H1 (cell line): ENCODE measurements around the gene UNC119. TPM values are rescaled to one million over a fixed set of nuclear protein-coding genes. Genes with fewer than 3 reads are reported as not detected.

Experiments
- CTCF ChIA-PET: fragments of 300-600 bp; sonication (Branson Sonifier 250); formaldehyde crosslinking; loops from one replicate; lab custom pipeline; 2021; ENCODE audit not compliant: partially characterized antibody; lab: Charles Lee
- POLR2A ChIA-PET: fragments of 300-600 bp; sonication (Branson Sonifier 250); formaldehyde crosslinking; loops from one replicate; lab custom pipeline; 2021; ENCODE audit warnings: inconsistent platforms; ENCODE audit not compliant: partially characterized antibody; lab: Charles Lee
- DNase-seq, 2 experiments: peaks; one replicate each; pipeline versions ENCODE4 v3.0.0 to v3.0.0-alpha.2; 2010 to 2022; ENCODE audit warnings: low spot score in 2 of 2, low read depth in 1 of 2, mixed read lengths in 1 of 2
- FAIRE-seq: peaks from 2 replicates; lab custom pipeline; 2011; peaks lifted over from hg19 to GRCh38; lab: Jason Lieb, UNC
- H2AFZ ChIP-seq: 2 replicates; pipeline ENCODE4 v1.8.1; 2012; ENCODE audit warnings: low read length, inconsistent platforms
- H2AK5ac ChIP-seq: 2 replicates; pipeline ENCODE4 v1.6.1; 2013; ENCODE audit warnings: low read depth, low read length
- H2BK120ac ChIP-seq: replicated peaks from 2 replicates; pipeline ENCODE3; 2013; ENCODE audit warnings: low read depth, low read length, inconsistent platforms
- H2BK12ac ChIP-seq: 2 replicates; pipeline ENCODE4 v1.6.1; 2013; ENCODE audit warnings: low read depth, low read length
- H2BK15ac ChIP-seq: 2 replicates; pipeline ENCODE4 v1.6.1; 2013; ENCODE audit warnings: low read length
- H2BK20ac ChIP-seq: 2 replicates; pipeline ENCODE4 v1.6.1; 2013; ENCODE audit warnings: low read length
- H2BK5ac ChIP-seq: 2 replicates; pipeline ENCODE4 v1.6.1; 2013; ENCODE audit warnings: low read depth, low read length
- H3K14ac ChIP-seq: 2 replicates; pipeline ENCODE4 v1.6.1; 2013; ENCODE audit warnings: inconsistent platforms; ENCODE audit not compliant: insufficient read length
- H3K18ac ChIP-seq: 2 replicates; pipeline ENCODE4 v1.6.1; 2013; ENCODE audit warnings: low read length; ENCODE audit errors: extremely low read depth
- H3K23ac ChIP-seq: 2 replicates; pipeline ENCODE4 v1.6.1; 2013; ENCODE audit warnings: inconsistent platforms; ENCODE audit not compliant: insufficient read length
- H3K23me2 ChIP-seq: 2 replicates; pipeline ENCODE4 v1.6.1; 2013; ENCODE audit warnings: low read depth, low read length
- H3K27ac ChIP-seq: 2 replicates; pipeline ENCODE4 v1.6.1; 2011; ENCODE audit warnings: low read depth, low read length, inconsistent platforms
- H3K27me3 ChIP-seq, 4 experiments: replicated peaks in 1 of 4; 1 replicate in 1 of 4; 2 replicates in 3 of 4; pipeline versions ENCODE4 v1.6.1 to v1.8.1; 2011 to 2013; ENCODE audit warnings: low read length in 3 of 4, mild to moderate bottlenecking in 3 of 4, inconsistent platforms in 2 of 4, mixed read lengths in 2 of 4, moderate library complexity in 1 of 4; ENCODE audit not compliant: control insufficient read depth in 3 of 4, insufficient read depth in 3 of 4; ENCODE audit errors: extremely low read depth in 1 of 4
- H3K36me3 ChIP-seq, 4 experiments: 2 replicates each; pipeline versions ENCODE4 v1.6.1 to v1.8.1; 2011 to 2013; ENCODE audit warnings: mild to moderate bottlenecking in 4 of 4, low read length in 3 of 4, moderate library complexity in 2 of 4, control low read depth in 1 of 4, inconsistent platforms in 1 of 4; ENCODE audit not compliant: insufficient read depth in 4 of 4, control insufficient read depth in 2 of 4
- H3K4ac ChIP-seq: replicated peaks from 2 replicates; pipeline ENCODE3; 2013; ENCODE audit warnings: low read length, low read depth, mixed read lengths, inconsistent platforms; ENCODE audit not compliant: insufficient read length
- H3K4me1 ChIP-seq, 4 experiments: replicated peaks in 1 of 4; 1 replicate in 1 of 4; 2 replicates in 3 of 4; pipeline versions ENCODE4 v1.6.1 to v1.8.1; 2011 to 2013; ENCODE audit warnings: low read length in 3 of 4, inconsistent platforms in 2 of 4, mixed read lengths in 1 of 4; ENCODE audit not compliant: insufficient read depth in 4 of 4, control insufficient read depth in 3 of 4
- H3K4me2 ChIP-seq, 2 experiments: 2 replicates each; pipeline versions ENCODE4 v1.6.1 to v1.8.1; 2011 to 2013; ENCODE audit warnings: low read depth in 2 of 2, low read length in 2 of 2, control low read depth in 1 of 2, inconsistent platforms in 1 of 2, mild to moderate bottlenecking in 1 of 2; ENCODE audit not compliant: insufficient read depth in 1 of 2
- H3K4me3 ChIP-seq, 4 experiments: fragments of 200-600, 300-600 bp in 1 of 4; sonication (generic), shearing (Covaris generic), sonication (Bioruptor Twin) in 1 of 4; 2 replicates each; pipeline versions ENCODE4 v1.5.1 to v1.8.1; 2011 to 2016; ENCODE audit warnings: low read length in 4 of 4, low read depth in 3 of 4, control low read depth in 2 of 4, inconsistent platforms in 2 of 4, mild to moderate bottlenecking in 2 of 4, mixed read lengths in 1 of 4, moderate library complexity in 1 of 4; ENCODE audit not compliant: insufficient read depth in 2 of 4; ENCODE audit errors: extremely low read depth in 1 of 4
- H3K56ac ChIP-seq: replicated peaks from 2 replicates; pipeline ENCODE3; 2013; ENCODE audit warnings: low read depth, mild to moderate bottlenecking, mixed read lengths, low read length, inconsistent platforms; ENCODE audit not compliant: insufficient read length
- H3K79me1 ChIP-seq: 2 replicates; pipeline ENCODE4 v1.6.1; 2013; ENCODE audit warnings: low read depth, low read length, control low read depth
- H3K79me2 ChIP-seq, 2 experiments: 2 replicates each; pipeline versions ENCODE4 v1.6.1 to v1.8.1; 2012 to 2013; ENCODE audit warnings: low read length in 2 of 2, mild to moderate bottlenecking in 2 of 2, inconsistent platforms in 1 of 2; ENCODE audit not compliant: insufficient read depth in 2 of 2, control insufficient read depth in 1 of 2
- H3K9ac ChIP-seq, 4 experiments: replicated peaks in 1 of 4; 1 replicate in 1 of 4; 2 replicates in 3 of 4; pipeline versions ENCODE4 v1.6.1 to v1.8.1; 2011 to 2013; ENCODE audit warnings: low read depth in 3 of 4, low read length in 3 of 4, control low read depth in 2 of 4, mild to moderate bottlenecking in 2 of 4, moderate library complexity in 2 of 4, inconsistent platforms in 1 of 4; ENCODE audit errors: extremely low read depth in 1 of 4
- H3K9me3 ChIP-seq, 2 experiments: 2 replicates each; pipeline versions ENCODE4 v1.6.1 to v1.8.1; 2012 to 2013; ENCODE audit warnings: mild to moderate bottlenecking in 2 of 2, moderate library complexity in 2 of 2, control low read depth in 1 of 2, inconsistent platforms in 1 of 2, low read depth in 1 of 2, low read length in 1 of 2, mixed read lengths in 1 of 2; ENCODE audit not compliant: insufficient read depth in 2 of 2
- H4K20me1 ChIP-seq, 2 experiments: replicated peaks in 1 of 2; 2 replicates each; pipeline versions ENCODE3 to v1.8.1; 2011 to 2013; ENCODE audit warnings: inconsistent platforms in 2 of 2, low read length in 2 of 2, mild to moderate bottlenecking in 1 of 2; ENCODE audit not compliant: insufficient read depth in 2 of 2, control insufficient read depth in 1 of 2
- H4K5ac ChIP-seq: 2 replicates; pipeline ENCODE4 v1.6.1; 2013; ENCODE audit warnings: low read length, low read depth, mixed read lengths, inconsistent platforms; ENCODE audit not compliant: insufficient read length
- H4K8ac ChIP-seq: 2 replicates; pipeline ENCODE4 v1.8.0; 2013; ENCODE audit warnings: mild to moderate bottlenecking, moderate library complexity, low read length, inconsistent platforms; ENCODE audit not compliant: insufficient read depth; ENCODE audit errors: extremely low read depth
- H4K91ac ChIP-seq: replicated peaks from 2 replicates; pipeline ENCODE3; 2013; ENCODE audit warnings: low read length, mixed read lengths, inconsistent platforms; ENCODE audit not compliant: insufficient read length
- POLR2A ChIP-seq, 2 experiments: IDR thresholded peaks; 1 replicate in 1 of 2; 2 replicates in 1 of 2; pipeline ENCODE4 v1.6.1; 2011; ENCODE audit warnings: low read depth in 2 of 2, low read length in 2 of 2, mild to moderate bottlenecking in 2 of 2; ENCODE audit errors: control extremely low read depth in 1 of 2
- WGBS, 2 experiments: shearing (Covaris generic) in 1 of 2; methylation state at CpG; one replicate each; pipeline versions ENCODE4 v1.1.6 to v1.1.7; 2013 to 2015; ENCODE audit warnings: low lambda C conversion rate in 2 of 2, mixed read lengths in 2 of 2, inconsistent platforms in 1 of 2, low coverage in 1 of 2, missing lambda C conversion rate in 1 of 2; ENCODE audit not compliant: insufficient replicate concordance in 2 of 2, insufficient coverage in 1 of 2, insufficient read length in 1 of 2; ENCODE audit errors: extremely low coverage in 1 of 2, missing lambda C conversion rate in 1 of 2; 5-methylcytosine and 5-hydroxymethylcytosine counted together
- polyA plus RNA-seq, 7 experiments: library from polyadenylated mRNA; depleted of rRNA in 3 of 7; stranded (reverse) in 5 of 7; unstranded in 2 of 7; fragments of >200 nt in 5 of 7; fragments of 200-250 nt in 2 of 7; gene quantifications; 1 replicate in 5 of 7; 2 replicates in 1 of 7; 4 replicates in 1 of 7; pipeline versions ENCODE4 v1.2.1 to v1.2.3, GENCODE V29; 2011 to 2013; ENCODE audit warnings: missing spikeins in 2 of 7, mixed read lengths in 2 of 7
- total RNA-seq: library from RNA; stranded (reverse); fragmentation: NEBNext Ultra II Directional; extraction: Animal tissue kit (Norgen Biotek cat#: 25700); gene quantifications from 2 replicates; pipeline ENCODE4 v1.2.1, GENCODE V29; 2021

The UNC119 gene
- total and polyA plus RNA-seq, 2 of the 8 experiments (the other 6 are each of a cell fraction or from before 2014, with no cell fraction given): 43.5 to 94.4 TPM

- CTCF ChIA-PET: interaction anchor here (0.7 to 18.4 kb wide), 12 partner anchors 10 to 121 kb away, joined by 3 to 547 read pairs (median 4); partner anchors contain the start of gene FOXN1
- POLR2A ChIA-PET: no interaction called here
Observed at GRCh38 chr17:28537219-28537610, 15.2 kb downstream of the UNC119 start.

More at GRCh38 chr17:28537219-28537610, 15.2 kb downstream of the UNC119 start:
- TF ChIP-seq POLR2A (IDR thresholded peaks at IDR 0.05; ENCODE audit: control extremely low read depth in 1 of 2, low read depth in 2 of 2, low read length in 2 of 2): no peak
- Histone ChIP-seq H3K9ac (no peak overlapping the region), H3K4me1 (peaks cover 0 to 5% (median 0%) of the 10 kb centered on the region in 4 experiments; a peak in 2 of 7 replicates), H4K8ac (peak overlapping the region; percentile 43; the same call in 1 of the 2 replicates), H3K23ac (no peak overlapping the region), H3K14ac (no peak overlapping the region), H2AFZ (no peak overlapping the region), H3K18ac (no peak overlapping the region), H3K4me3 (no peak overlapping the region), H3K79me1 (no peaks in the 10 kb centered on the region), H2BK15ac (no peak overlapping the region), H4K91ac (no peak overlapping the region), H2BK12ac (no peak overlapping the region), H3K27ac (no peak overlapping the region), H3K27me3 (no peaks in the 10 kb centered on the region), H3K36me3 (no peaks in the 10 kb centered on the region), H2BK20ac (no peak overlapping the region), H3K9me3 (no peaks in the 10 kb centered on the region), H2BK120ac (no peak overlapping the region), H3K23me2 (no peaks in the 10 kb centered on the region), H3K4me2 (no peak overlapping the region), H2AK5ac (no peak overlapping the region), H3K56ac (no peak overlapping the region), H4K20me1 (no peaks in the 10 kb centered on the region), H4K5ac (no peak overlapping the region), H3K4ac (no peak overlapping the region), H3K79me2 (no peaks in the 10 kb centered on the region), H2BK5ac (no peak overlapping the region)
- no peak for FAIRE-seq
- 90% methylated on average over 12 of the region's 12 CpGs; no CpG with 5 or more reads in 1 of the 2 experiments for WGBS, 2 experiments
- no peak for DNase-seq
